IPS-18a (cell line): ENCODE measurements around the gene AIF1L.

Experiments used
- H3K27ac ChIP-seq: one replicate; pipeline ENCODE4 v1.5.1; 2013; ENCODE audit warnings: low read length
- H3K27me3 ChIP-seq: one replicate; pipeline ENCODE4 v1.6.1; 2013; ENCODE audit warnings: mild to moderate bottlenecking, low read length; ENCODE audit not compliant: control insufficient read depth, insufficient read depth
- H3K36me3 ChIP-seq: one replicate; pipeline ENCODE4 v1.6.1; 2013; ENCODE audit warnings: low read depth, low read length; ENCODE audit not compliant: control insufficient read depth
- H3K4me1 ChIP-seq: one replicate; pipeline ENCODE4 v1.6.1; 2013; ENCODE audit warnings: low read depth, low read length; ENCODE audit not compliant: control insufficient read depth
- H3K4me3 ChIP-seq: one replicate; pipeline ENCODE4 v1.5.1; 2013; ENCODE audit warnings: low read length
- H3K9ac ChIP-seq: one replicate; pipeline ENCODE4 v1.6.1; 2013; ENCODE audit warnings: mild to moderate bottlenecking, low read length, moderate library complexity
- H3K9me3 ChIP-seq: one replicate; pipeline ENCODE4 v1.6.1; 2013; ENCODE audit warnings: low read depth, low read length; ENCODE audit not compliant: control insufficient read depth

Gene AIF1L

GRCh38 chr9:131082774-131083512 lies 13.4 kb upstream of the AIF1L start:
- Histone ChIP-seq H3K4me1 (no peaks in the 10 kb centered on the region), H3K9me3 (no peaks in the 10 kb centered on the region), H3K9ac (no peak overlapping the region), H3K27me3 (no peaks in the 10 kb centered on the region), H3K36me3 (no peaks in the 10 kb centered on the region), H3K4me3 (no peak overlapping the region), H3K27ac (no peak overlapping the region)

GRCh38 chr9:131084661-131085369 lies 11.5 kb upstream of the AIF1L start:
- no peaks in the 10 kb centered on the region for H3K4me1 ChIP-seq
- H3K4me3 ChIP-seq = no peak overlapping the region
- no peak overlapping the region for H3K9ac ChIP-seq
- H3K9me3 ChIP-seq = no peaks in the 10 kb centered on the region
- no peak overlapping the region for H3K27ac ChIP-seq
- H3K36me3 ChIP-seq = no peaks in the 10 kb centered on the region
- H3K27me3 ChIP-seq = no peaks in the 10 kb centered on the region

- H3K9ac ChIP-seq = no peak overlapping the region
- no peaks in the 10 kb centered on the region for H3K4me1 ChIP-seq
- no peak overlapping the region for H3K4me3 ChIP-seq
- H3K36me3 ChIP-seq = no peaks in the 10 kb centered on the region
- H3K9me3 ChIP-seq = no peaks in the 10 kb centered on the region
- H3K27me3 ChIP-seq = no peaks in the 10 kb centered on the region
- H3K27ac ChIP-seq = no peak overlapping the region
Observed at GRCh38 chr9:131085370-131086122, 10.8 kb upstream of the AIF1L start.

GRCh38 chr9:131087354-131087893 lies 8.9 kb upstream of the AIF1L start:
- H3K36me3 ChIP-seq = no peaks in the 10 kb centered on the region
- no peak overlapping the region for H3K4me3 ChIP-seq
- H3K9ac ChIP-seq = no peak overlapping the region
- no peaks in the 10 kb centered on the region for H3K9me3 ChIP-seq
- no peaks in the 10 kb centered on the region for H3K4me1 ChIP-seq
- no peak overlapping the region for H3K27ac ChIP-seq
- H3K27me3 ChIP-seq = no peaks in the 10 kb centered on the region

GRCh38 chr9:131090025-131090787 lies 6.1 kb upstream of the AIF1L start:
- Histone ChIP-seq H3K9ac (no peak overlapping the region), H3K4me1 (no peaks in the 10 kb centered on the region), H3K27me3 (no peaks in the 10 kb centered on the region)

GRCh38 chr9:131091352-131091992 lies 4.9 kb upstream of the AIF1L start:
- Histone ChIP-seq H3K36me3 (no peaks in the 10 kb centered on the region), H3K9me3 (no peaks in the 10 kb centered on the region), H3K4me3 (no peak overlapping the region), H3K27me3 (no peaks in the 10 kb centered on the region), H3K27ac (no peak overlapping the region), H3K4me1 (peaks cover 6% of the 10 kb centered on the region), H3K9ac (no peak overlapping the region)

More at GRCh38 chr9:131090025-131090787, 6.1 kb upstream of the AIF1L start:
- no peaks in the 10 kb centered on the region for H3K36me3 ChIP-seq
- H3K27ac ChIP-seq = no peak overlapping the region
- no peak overlapping the region for H3K4me3 ChIP-seq
- no peaks in the 10 kb centered on the region for H3K9me3 ChIP-seq

GRCh38 chr9:131092030-131092429 lies 4.3 kb upstream of the AIF1L start:
- no peaks in the 10 kb centered on the region for H3K27me3 ChIP-seq

GRCh38 chr9:131092548-131093440 lies 3.5 kb upstream of the AIF1L start:
- H3K4me3 ChIP-seq = no peak overlapping the region
- H3K27ac ChIP-seq = no peak overlapping the region
- H3K4me1 ChIP-seq = peaks cover 14% of the 10 kb centered on the region
- H3K9ac ChIP-seq = no peak overlapping the region
- H3K36me3 ChIP-seq = no peaks in the 10 kb centered on the region
- H3K27me3 ChIP-seq = no peaks in the 10 kb centered on the region
- no peaks in the 10 kb centered on the region for H3K9me3 ChIP-seq

More at GRCh38 chr9:131092030-131092429, 4.3 kb upstream of the AIF1L start:
- Histone ChIP-seq H3K4me1 (peaks cover 7% of the 10 kb centered on the region), H3K9ac (no peak overlapping the region), H3K9me3 (no peaks in the 10 kb centered on the region), H3K36me3 (no peaks in the 10 kb centered on the region), H3K27ac (no peak overlapping the region), H3K4me3 (no peak overlapping the region)

GRCh38 chr9:131094015-131094414 lies 2.3 kb upstream of the AIF1L start:
- H3K9me3 ChIP-seq = no peaks in the 10 kb centered on the region
- H3K27me3 ChIP-seq = no peaks in the 10 kb centered on the region
- H3K4me1 ChIP-seq = peaks cover 24% of the 10 kb centered on the region
- no peak overlapping the region for H3K4me3 ChIP-seq
- H3K36me3 ChIP-seq = peaks cover 5% of the 10 kb centered on the region
- no peak overlapping the region for H3K9ac ChIP-seq
- no peak overlapping the region for H3K27ac ChIP-seq

- Histone ChIP-seq H3K4me1 (peaks cover 28% of the 10 kb centered on the region), H3K27me3 (no peaks in the 10 kb centered on the region), H3K9ac (no peak overlapping the region), H3K36me3 (peaks cover 9% of the 10 kb centered on the region), H3K4me3 (no peak overlapping the region), H3K27ac (no peak overlapping the region), H3K9me3 (no peaks in the 10 kb centered on the region)
Observed at GRCh38 chr9:131094622-131095021, 1.7 kb upstream of the AIF1L start.
